Suppressor macrophage treated with lipopolysaccharide for 4 hours (primary cell): Measurements from ENCODE around the gene TP73.

Experiments used
- DNase-seq: peaks from one replicate; pipeline ENCODE4 v3.0.0-alpha.2; 2020

Gene TP73

DNA sequence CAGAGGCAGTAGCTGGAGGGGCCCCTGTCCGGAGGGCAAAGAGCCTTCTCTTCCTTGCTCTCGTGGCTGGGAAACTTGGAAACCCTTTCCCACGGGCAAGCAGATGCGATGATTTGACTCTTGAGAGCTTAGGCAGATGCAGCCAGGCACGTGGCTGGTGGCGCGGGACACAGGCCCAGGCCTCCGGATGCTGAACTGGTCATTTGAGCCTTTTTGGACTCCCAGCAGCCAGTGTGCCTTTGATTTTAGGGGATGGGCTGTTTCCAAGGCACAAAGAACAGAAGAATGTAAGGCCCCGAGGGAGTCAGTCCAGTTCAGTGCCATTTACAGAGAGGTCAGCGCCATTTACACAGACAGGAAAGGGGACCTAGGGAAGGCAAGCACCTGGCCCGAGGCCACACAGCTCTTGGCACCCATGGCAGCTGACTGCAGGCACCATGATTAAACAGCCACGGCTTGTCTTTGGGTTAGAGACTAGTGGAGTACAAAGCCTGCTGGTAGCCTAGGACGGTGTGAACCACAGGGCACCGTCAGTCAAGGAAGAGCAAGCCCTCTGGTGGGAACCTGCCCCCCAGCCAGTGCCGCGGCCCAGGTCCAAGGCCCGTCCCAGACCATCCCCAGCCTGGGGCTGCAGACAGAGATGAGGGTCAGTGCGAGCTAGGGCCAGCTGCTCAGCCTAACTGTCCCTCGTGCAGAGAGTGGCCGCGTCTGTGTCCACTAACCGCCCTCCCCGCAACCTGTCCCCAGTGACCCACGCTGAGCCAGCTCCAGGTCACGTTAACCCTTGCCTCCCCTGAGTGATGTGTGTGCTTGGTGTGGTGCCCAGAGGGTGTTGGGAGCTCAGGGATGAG is 79.5 kb downstream of the TP73 start:
- DNase-seq: no peak

DNA sequence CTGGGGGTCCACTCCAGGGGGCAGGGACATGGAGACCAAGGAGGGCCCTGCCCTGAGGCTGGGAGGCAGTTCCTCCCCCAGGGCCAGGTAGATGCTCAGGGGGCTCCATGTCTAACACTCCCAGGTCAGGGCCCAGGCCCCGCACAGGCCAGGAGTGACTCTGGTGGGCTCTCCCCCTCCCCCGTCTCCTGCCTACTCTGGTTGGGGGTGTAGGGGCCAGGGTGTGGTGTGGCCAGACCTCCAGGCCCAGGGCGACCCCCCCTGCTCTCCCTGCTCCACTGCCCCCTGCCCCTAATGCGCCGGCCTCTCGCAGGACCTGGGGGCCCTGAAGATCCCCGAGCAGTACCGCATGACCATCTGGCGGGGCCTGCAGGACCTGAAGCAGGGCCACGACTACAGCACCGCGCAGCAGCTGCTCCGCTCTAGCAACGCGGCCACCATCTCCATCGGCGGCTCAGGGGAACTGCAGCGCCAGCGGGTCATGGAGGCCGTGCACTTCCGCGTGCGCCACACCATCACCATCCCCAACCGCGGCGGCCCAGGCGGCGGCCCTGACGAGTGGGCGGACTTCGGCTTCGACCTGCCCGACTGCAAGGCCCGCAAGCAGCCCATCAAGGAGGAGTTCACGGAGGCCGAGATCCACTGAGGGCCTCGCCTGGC is 80.2 kb downstream of the TP73 start:
- no peak for DNase-seq

DNA sequence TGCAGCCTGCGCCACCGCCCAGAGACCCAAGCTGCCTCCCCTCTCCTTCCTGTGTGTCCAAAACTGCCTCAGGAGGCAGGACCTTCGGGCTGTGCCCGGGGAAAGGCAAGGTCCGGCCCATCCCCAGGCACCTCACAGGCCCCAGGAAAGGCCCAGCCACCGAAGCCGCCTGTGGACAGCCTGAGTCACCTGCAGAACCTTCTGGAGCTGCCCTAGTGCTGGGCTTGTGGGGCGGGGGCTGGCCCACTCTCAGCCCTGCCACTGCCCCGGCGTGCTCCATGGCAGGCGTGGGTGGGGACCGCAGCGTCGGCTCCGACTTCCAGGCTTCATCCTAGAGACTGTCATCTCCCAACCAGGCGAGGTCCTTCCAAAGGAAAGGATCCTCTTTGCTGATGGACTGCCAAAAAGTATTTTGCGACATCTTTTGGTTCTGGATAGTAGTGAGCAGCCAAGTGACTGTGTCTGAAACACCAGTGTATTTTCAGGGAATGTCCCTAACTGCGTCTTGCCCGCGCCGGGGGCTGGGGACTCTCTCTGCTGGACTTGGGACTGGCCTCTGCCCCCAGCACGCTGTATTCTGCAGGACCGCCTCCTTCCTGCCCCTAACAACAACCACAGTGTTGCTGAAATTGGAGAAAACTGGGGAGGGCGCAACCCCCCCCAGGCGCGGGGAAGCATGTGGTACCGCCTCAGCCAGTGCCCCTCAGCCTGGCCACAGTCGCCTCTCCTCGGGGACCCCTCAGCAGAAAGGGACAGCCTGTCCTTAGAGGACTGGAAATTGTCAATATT is 81.0 kb downstream of the TP73 start:
- DNase-seq: no peak

DNA sequence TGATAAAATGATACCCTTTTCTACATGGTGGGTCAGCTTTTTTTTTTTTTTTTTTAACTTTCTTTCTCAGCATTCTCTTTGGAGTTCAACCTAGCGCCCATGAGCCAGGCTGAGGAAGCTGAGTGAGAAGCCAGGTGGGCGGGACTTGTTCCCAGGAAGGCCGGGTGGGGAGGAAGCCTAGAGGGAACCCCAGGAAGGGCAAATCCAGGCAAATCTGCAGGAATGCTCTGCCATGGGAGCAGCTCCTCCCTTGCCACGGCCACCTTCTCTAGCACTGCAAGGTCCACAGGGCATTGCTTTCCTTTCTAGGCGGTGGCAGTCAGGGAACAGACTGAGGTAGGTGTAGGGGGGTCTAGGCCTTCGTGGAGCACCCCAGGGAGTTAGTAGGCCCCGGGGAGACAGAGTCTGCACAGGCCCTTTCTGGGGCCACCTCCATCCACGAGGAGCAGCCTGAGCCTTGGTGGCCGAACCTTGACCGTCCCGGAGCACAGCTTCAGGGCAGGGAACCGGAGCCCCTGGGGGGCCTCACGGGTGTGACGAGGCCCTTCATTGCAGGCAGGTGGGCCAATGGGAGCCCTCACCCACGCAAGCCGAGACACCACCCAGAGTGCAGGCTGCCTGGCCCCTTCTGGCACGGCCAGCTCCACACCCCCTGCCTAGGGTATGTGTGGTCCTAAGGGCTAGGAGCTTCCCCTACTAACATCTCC is 81.7 kb downstream of the TP73 start:
- DNase-seq: no peak

DNA sequence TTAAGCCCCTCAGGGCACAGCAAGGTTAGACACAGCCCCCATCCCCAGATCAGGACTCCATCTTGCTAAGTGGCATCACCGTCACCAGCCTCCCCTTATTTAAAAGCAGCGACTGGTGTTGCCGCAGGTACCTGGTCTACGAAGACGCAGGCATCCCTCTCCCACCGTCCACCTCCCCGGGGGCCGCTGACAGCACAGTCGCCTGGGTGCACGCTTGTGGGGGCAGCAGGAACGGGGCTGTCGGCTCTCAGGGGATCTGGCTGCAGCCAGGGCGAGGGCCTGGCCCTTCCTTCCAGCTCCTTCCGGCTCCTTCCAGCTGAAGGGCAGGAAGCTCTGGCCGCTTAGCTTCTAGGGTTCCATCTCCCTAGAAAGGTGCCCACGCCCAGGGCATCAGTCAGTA is 82.3 kb downstream of the TP73 start:
- no peak for DNase-seq

DNA sequence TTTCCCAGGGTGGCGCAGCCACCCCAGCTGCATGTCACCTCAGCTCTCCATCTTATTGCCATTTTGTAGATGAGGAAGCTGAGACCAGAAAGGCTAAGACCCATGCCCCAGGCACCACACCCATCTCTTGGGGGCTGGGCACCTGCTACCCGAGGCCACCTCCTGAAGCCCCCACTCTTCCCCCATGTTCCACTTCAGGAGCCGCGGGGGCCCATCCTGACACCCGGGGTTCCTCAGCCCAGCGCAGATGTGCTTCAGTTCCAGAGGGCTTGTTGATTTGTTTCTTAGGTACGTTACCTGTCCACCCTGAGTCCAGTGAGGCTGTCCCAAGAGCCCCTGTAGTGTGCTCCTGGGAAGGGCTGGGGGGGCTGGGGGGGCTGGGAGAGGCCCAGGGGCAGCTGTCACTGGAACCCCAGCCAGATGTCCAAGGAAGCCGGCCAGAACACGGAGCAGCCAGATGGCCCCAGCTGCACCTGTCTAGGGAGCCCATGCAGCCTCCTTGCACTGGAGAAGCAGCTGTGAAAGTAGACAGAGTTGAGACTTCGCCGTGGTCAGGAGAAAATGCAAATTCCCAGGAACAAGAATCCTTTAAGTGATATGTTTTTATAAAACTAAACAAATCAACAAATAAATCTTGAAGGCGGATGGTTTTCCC is 82.8 kb downstream of the TP73 start:
- no peak for DNase-seq

DNA sequence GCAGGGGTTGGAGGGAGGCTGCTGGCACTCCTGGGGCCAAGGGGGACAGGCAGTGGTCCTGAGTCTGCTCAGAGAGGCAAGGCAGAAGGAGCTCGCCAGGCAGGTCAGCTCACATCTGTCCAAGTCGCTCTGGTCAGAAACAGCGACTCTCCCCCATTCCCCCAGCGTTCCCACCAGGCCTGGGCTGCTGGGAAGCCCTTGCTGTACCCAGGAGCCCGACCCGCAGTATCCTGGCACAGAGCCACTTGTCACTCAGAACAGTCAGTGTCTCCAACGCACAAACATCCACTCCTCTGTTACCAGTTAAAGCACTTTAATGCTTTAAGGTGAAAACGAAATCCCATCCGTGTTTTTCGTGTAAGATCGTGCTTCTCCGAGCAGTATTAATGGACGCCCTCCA is 83.4 kb downstream of the TP73 start:
- DNase-seq: no peak

DNA sequence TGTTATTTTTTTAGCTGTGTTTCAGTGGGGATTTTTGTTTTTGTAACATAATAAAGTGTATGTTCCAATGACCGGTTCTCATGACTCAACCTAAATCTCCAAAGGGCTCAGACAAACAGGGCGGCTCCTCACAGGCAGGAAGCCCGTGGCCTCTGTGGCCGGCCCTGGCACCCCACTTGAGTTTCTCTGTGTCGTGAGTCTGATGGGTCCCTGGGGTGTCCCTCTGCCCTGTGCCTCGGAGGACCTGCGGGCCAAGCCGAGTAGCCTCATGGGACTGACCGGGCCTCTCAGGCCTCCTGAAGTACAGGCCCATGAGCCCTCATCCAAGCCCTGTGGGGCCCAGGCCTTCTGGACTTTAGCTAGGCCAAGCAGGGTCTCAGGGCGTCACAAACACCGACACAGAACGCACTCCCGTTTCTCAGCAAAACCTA is 83.8 kb downstream of the TP73 start:
- no peak for DNase-seq

DNA sequence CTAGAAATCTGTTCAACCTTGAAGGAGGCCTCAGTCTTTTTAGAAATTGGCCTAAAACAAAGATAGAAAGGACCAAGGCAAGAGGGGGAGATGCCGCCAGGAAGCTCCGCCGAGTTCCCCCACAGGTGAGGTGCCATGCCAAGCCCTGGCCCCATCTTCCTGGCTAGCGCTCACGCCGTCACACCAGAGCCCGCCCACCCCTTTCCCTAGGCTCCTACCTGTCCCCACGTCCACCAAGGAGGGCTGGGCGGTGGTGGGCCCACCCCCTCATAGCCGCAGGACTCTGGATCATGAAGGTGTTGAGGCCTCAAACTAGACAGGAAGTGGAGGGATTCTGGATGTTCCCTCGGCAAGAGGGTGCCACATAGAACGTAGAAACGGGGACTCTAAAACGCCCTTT is 84.4 kb downstream of the TP73 start:
- DNase-seq: no peak

DNA sequence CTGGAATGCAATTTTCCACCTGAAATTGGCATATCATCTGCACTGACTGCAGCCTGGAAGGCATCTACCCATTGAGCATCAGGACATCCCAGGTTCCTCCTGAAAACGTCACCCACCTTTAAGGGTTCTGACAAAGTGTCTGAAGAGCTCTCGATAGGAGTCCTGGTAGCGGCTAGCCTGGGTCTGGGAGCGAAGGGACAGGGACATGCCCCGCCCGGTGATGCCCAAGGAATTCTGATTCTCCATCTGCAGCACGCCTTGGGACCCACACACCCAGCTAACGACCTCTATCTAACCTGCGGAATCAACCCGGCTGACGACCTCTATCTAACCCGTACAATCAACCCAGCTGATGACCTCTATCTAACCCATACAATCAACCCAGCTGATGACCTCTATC is 86.6 kb downstream of the TP73 start:
- DNase-seq: no peak

DNA sequence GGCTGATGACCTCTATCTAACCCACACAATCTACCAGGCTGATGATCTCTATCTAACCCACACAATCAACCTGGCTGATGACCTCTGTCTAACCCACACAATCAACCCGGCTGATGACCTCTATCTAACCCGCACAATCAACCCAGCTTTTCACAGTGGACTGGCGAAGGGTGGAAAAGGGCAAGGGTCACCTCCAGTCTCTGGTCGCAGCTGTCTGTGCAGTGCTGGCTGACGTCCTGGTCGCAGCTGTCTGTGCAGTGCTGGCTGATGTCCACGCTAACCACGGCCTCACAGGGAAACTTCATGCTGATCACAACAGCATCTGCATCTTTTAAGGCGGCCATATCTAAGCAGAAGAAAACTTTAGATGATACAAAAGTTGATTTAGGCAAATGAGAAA is 87.7 kb downstream of the TP73 start:
- DNase-seq: no peak

DNA sequence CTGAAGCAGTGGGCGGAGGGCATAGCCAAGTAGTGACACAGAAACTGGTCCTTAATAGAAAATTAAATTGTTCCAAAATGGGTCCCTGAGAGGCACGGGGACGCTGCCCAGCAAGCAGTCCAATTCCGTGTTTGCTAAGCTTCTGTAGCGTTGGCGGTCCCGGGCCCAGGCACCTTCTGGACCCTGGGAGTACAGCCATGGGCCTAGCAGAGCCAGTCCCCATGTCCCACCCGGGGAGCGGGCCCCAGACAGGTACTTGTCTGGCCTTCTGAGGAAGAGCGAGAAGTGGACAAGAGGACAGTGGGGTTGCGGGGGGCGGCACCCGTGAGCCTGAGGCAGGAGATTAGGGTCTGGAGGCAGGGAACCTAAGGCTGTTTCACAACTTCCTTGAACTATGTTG is 88.4 kb downstream of the TP73 start:
- DNase-seq: no peak

DNA sequence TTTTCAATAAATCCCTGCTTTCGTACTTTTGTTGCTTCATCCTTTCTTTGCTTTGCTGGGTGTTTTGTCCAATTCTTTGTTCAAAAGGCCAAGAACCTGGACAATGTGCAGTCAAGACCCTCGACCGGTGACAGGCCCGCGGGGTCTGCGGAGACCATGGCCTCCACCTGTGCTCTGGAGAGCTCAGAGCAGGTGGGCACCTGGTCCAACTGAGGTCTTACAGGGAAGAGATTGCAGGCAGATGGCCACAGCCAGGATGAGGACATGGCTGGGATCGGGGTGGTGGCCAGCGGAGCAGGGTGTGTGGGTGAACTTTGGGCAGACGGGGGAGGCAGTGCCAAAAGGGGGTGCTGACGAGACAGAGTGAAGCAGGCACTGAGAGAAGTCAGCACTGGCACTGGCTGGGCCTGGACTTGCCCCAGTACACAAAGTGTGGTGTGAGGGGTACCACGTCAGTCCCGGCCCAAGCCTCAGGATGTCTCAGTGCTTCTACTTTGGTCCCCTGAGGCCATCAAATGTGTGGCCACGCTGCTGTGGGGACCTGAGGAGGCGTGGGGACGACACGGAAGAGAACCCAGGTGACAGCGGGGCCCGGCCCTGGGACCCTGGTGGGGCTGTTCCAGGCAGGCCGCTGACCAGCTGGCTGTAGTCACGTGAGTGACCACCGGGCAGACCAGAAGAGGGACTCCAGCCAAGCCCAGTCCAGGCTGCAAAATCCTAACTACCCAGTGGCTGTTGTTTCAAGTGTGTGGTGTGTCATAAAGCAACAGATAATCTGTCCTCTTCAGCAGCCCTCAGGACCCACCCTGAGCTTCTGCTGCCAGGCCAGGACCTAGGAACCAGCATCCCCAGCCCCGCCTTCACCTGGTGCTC is 89.5 kb downstream of the TP73 start:
- no peak for DNase-seq

DNA sequence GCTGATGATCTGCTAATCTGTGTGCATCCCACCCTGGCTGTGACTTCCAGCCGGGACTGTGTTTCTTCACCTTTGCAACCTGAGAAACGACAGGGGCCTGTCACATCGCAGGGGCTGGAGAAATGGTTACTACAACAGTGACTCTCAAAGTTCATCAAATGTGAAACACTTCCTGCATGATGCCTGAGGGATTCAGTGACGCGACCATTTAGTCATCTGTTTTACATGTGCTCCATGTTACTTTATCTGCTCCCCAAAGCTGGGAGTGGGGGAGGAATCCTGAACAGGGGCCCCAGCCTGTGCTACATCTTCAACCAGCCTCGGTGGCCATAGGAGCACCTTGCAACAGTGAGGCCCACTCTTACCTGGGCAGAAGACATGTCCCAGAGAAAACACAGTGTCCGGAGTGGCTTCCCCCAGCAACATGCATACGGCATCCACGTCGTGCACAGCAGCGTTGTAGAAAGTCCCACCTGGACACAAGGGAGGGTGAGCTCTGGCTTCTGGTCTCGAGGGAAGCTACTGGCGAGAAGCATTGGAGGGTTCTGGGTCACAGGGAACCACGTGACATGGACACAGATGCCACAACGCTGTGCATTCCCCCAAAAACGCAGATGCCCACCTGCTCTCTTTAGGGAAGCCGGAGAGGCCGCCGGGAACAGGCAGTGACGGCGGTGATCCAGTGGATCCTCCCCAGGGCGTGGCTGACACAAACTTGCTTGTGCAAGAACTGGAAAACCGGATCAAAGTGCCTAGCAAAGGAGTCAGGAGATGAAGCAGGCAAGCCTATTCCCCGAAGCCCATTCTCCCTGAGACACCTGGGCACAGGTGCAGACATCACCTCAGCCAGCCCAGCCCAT is 90.4 kb downstream of the TP73 start:
- no peak for DNase-seq

DNA sequence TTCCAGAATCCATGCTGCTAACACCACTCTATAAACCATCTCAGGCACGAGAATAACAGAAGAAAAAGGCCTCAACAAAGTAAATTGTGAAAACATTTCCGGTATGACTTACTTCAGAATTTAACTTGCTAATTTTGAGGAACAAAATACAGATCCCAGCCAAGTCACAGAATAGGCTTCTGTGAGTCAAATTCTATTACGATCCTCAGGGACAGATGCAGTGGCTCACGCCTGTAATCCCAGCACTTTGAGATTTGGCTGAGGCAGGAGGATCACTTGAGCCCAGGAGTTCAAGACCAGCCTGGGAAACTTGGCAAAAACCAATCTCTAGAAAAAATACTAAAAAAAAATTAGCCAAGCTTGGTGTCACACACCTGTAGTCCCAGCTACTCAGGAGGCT is 91.1 kb downstream of the TP73 start:
- DNase-seq: no peak

DNA sequence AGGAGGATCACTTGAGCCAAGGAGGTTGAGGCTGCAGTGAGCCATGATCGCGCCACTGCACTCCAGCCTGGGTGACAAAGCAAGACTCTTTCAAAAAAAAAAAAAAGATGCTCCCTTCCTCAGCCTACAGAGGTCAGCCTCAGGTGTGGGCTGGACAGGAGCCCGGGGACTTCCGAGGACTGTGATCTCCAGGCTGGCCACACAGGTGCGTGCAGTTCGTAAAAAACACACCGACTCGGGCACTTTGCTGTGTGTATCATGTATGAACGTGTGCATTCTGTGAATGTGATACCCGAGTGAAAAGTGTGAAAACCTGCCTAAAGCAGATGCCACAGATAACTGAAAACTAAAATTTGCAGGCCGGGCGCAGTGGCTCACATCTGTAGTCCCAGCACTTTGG is 91.5 kb downstream of the TP73 start:
- no peak for DNase-seq

DNA sequence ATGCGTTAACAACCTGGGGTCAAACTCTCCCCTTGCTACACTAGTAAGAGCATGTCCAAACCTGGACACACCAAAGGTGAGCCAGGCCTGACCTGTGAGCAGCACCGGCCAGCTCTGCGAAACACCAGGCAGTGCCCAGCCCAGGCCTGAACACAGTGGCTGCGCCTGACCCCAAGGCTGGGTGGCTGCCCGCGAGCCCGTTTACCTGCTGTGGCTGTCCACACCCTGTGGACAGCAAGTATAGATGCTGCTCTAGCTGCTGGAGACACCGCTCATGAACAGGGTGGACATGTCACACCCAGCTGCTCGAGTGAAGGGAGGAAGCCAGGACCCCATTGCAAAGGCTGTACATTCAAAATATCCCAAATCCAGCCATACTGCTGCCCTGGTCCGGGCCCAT is 92.3 kb downstream of the TP73 start:
- no peak for DNase-seq

DNA sequence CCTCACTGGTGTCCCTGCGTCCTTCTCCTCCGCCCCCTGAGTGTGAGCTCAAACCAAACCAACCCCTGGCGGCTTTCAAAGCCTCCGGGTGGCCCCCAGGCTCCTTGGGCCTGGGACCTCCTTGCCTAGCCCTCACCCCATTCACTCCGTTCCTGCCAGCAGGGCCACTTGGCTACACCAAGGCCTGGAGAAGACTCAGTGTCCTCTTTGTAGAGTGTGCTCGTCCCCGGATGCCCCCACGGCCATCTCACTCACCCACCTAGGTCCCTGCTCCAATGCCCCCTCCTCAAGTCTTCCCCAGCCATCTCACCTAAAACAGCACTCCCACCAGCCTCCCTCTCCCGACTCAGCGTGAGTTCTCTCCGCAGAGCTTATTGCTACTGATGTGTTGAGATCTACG is 92.8 kb downstream of the TP73 start:
- no peak for DNase-seq

DNA sequence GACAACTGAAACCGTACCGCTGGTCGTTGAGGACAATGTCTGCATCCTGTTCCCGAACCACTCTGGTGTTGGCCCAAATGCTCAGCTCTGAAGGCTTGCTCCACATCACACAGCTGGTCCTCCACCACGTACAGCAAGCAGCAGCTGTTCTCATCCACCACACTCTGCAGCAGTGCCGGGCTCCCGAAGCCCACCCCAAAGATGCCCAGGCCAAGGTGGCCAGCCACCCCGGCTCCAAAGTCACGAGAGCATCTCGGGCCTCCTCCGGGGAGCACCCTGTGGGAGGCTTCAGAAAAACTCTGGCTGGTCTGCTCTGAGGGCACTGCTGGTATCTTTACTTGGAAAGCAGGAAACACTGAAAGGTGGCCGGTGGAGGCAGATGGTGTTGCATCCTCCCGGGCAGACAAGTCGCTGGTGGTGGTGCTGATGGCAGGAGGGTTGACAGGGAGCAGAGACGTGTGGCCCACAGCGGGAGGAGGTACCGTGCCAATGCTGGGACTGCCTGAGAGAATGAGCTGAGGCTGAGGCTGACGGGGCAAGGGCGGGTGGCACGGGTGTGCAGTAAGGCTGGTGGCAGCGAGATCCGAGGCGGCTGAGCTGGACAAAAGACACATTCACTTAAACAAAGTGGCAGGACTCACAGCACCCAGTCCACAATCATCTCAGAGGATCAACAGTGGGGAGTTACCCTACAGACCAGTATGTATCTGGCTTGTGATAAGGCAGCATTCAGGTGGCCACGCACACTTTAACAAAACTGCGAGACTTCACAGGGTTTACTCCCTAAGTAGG is 93.5 kb downstream of the TP73 start:
- no peak for DNase-seq

DNA sequence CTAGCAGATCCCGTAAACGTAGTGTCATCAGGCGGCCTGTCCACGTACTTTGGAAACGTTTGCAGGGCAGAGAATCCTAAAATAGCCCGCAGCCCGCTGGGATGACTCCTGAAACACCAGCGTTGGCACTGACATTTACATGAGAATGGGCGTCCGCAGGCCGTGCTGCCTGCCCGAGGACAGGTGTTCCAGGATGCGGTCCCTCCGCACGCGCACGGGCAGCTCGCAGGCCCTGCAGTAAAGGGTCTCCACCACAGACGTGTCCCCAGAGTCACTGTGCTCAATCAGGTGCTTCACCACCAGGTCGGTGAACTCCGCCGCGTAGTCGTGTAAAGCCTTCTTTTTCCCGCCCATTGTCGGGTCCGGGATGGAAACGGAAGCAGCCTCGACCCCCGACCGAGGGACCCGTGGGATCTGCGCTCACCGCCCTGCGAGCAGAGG is 94.1 kb downstream of the TP73 start:
- DNase-seq: no peak
